Endothelial cell of umbilical vein (primary cell): ENCODE measurements around the gene LGI4. TPM values are rescaled to one million over a fixed set of nuclear protein-coding genes. Genes with fewer than 3 reads are reported as not detected.
"Not testable (repeated sequence)": the region's sequence is repeated elsewhere in the genome, so short reads cannot be mapped to it uniquely, and the experiment has no call there.

Experiments used
- BruUV-seq: library from RNA; stranded (reverse); fragments of 400-500 nt; replicated peaks from 2 replicates; lab custom pipeline; 2021; lab: Mats Ljungman, UMichigan
- CTCF ChIA-PET: fragments of 300-600, 350-600 bp; sonication (Branson Sonifier 250); formaldehyde crosslinking; loops from one replicate; lab custom pipeline; 2021; ENCODE audit warnings: antibody characterized with exemption, inconsistent platforms; lab: Charles Lee
- POLR2A ChIA-PET: fragments of 300-600, 350-600 bp; sonication (Branson Sonifier 250); formaldehyde crosslinking; loops from one replicate; lab custom pipeline; 2021; ENCODE audit warnings: antibody characterized with exemption, inconsistent platforms; lab: Charles Lee
- DNase-seq: peaks from one replicate; pipeline ENCODE4 v3.0.0-alpha.2; 2011; ENCODE audit warnings: low read depth, low spot score
- FAIRE-seq: peaks from 2 replicates; lab custom pipeline; 2011; peaks lifted over from hg19 to GRCh38; lab: Jason Lieb, UNC
- H2AFZ ChIP-seq: 2 replicates; pipeline ENCODE4 v1.6.0; 2012; ENCODE audit warnings: low read depth, low read length, control low read depth, inconsistent platforms
- H3K27ac ChIP-seq: 2 replicates; pipeline ENCODE4 v1.5.1; 2011; ENCODE audit warnings: low read depth, mild to moderate bottlenecking, control low read depth, low read length, moderate library complexity; ENCODE audit not compliant: insufficient read depth
- H3K27me3 ChIP-seq, 2 experiments: 2 replicates each; pipeline versions ENCODE4 v1.6.0 to v1.6.1; 2011; ENCODE audit warnings: low read length in 2 of 2, mixed read lengths in 1 of 2; ENCODE audit not compliant: control insufficient read depth in 2 of 2, insufficient read depth in 2 of 2
- H3K36me3 ChIP-seq, 2 experiments: 2 replicates in 1 of 2; 3 replicates in 1 of 2; pipeline ENCODE4 v1.5.1; 2011; ENCODE audit warnings: low read length in 2 of 2, mild to moderate bottlenecking in 1 of 2, moderate library complexity in 1 of 2; ENCODE audit not compliant: control insufficient read depth in 2 of 2, insufficient read depth in 2 of 2; ENCODE audit errors: extremely low read depth in 1 of 2
- H3K4me1 ChIP-seq: 3 replicates; pipeline ENCODE4 v1.5.1; 2011; ENCODE audit warnings: mild to moderate bottlenecking, low read length; ENCODE audit not compliant: control insufficient read depth, insufficient read depth; ENCODE audit errors: extremely low read depth
- H3K4me2 ChIP-seq: 2 replicates; pipeline ENCODE4 v1.6.1; 2011; ENCODE audit warnings: low read length, control low read depth, mixed read lengths; ENCODE audit not compliant: insufficient read depth
- H3K4me3 ChIP-seq, 3 experiments: fragments of 200-600 bp in 1 of 3; sonication (generic), shearing (Covaris generic) in 1 of 3; replicated peaks in 1 of 3; 2 replicates each; pipeline ENCODE4 v1.5.1; 2011 to 2016; ENCODE audit warnings: control low read depth in 3 of 3, low read length in 3 of 3, mild to moderate bottlenecking in 2 of 3, inconsistent platforms in 1 of 3, low read depth in 1 of 3, moderate library complexity in 1 of 3; ENCODE audit not compliant: insufficient read depth in 1 of 3
- H3K79me2 ChIP-seq: 2 replicates; pipeline ENCODE4 v1.6.0; 2012; ENCODE audit warnings: low read length, inconsistent platforms; ENCODE audit not compliant: control insufficient read depth, insufficient read depth
- H3K9ac ChIP-seq: replicated peaks from 2 replicates; pipeline ENCODE3; 2011; ENCODE audit warnings: low read length, control low read depth; ENCODE audit not compliant: insufficient read depth; ENCODE audit errors: extremely low read depth
- H3K9me1 ChIP-seq: replicated peaks from 3 replicates; pipeline ENCODE4 v1.6.0; 2011; ENCODE audit warnings: mild to moderate bottlenecking, low read length; ENCODE audit not compliant: control insufficient read depth, insufficient read depth; ENCODE audit errors: extremely low read depth
- H3K9me3 ChIP-seq: replicated peaks from 2 replicates; pipeline ENCODE4 v1.5.1; 2012; ENCODE audit warnings: low read length, inconsistent platforms; ENCODE audit not compliant: control insufficient read depth, insufficient read depth
- H4K20me1 ChIP-seq: replicated peaks from 2 replicates; pipeline ENCODE3; 2011; ENCODE audit warnings: mild to moderate bottlenecking, low read length; ENCODE audit not compliant: control insufficient read depth, insufficient read depth; ENCODE audit errors: extremely low read depth
- MYC ChIP-seq: IDR thresholded peaks from one replicate; pipeline ENCODE4 v1.6.1; 2011; ENCODE audit warnings: mild to moderate bottlenecking, low read depth, low read length
- POLR2A ChIP-seq: IDR thresholded peaks from 2 replicates; pipeline ENCODE4 v1.6.1; 2012; ENCODE audit warnings: low read depth, mild to moderate bottlenecking, control low read depth, low read length
- dilution Hi-C: fragments of 300-500 bp; cut with MboI; formaldehyde crosslinking; loops from one replicate; pipeline ENCODE4 v1.15.0; 2019; ENCODE audit warnings: low sequenced_read_pairs; ENCODE audit not compliant: extremely low pct_ligation_motif_present
- intact Hi-C: fragments of 100-400 bp; cut with micrococcal nuclease; formaldehyde crosslinking; loops from one replicate; pipeline ENCODE4 v1.10.0; 2022
- polyA plus RNA-seq, 4 experiments: library from polyadenylated mRNA; depleted of rRNA in 3 of 4; stranded (reverse) in 3 of 4; unstranded in 1 of 4; fragments of >200 nt; gene quantifications; 2 replicates each; pipeline versions ENCODE4 v1.2.1 to v1.2.3, GENCODE V29; 2011 to 2012; ENCODE audit warnings: missing spikeins in 1 of 4
- total RNA-seq: library from RNA; stranded (reverse); gene quantifications from 2 replicates; pipeline ENCODE4 v1.2.3, GENCODE V29; 2021
- TF ChIP-seq, protein P1 (sequence below): IDR thresholded peaks from 2 replicates; pipeline ENCODE4 v1.6.1; 2011; ENCODE audit not compliant: insufficient read depth, insufficient read length
- TF ChIP-seq, protein P2 (sequence below), 2 donors: IDR thresholded peaks; 1 replicate in 1 of 2; 2 replicates in 1 of 2; pipeline ENCODE4 v1.5.1; 2011; ENCODE audit warnings: low read length in 2 of 2, mild to moderate bottlenecking in 2 of 2, moderate library complexity in 2 of 2, control low read depth in 1 of 2, inconsistent platforms in 1 of 2, low read depth in 1 of 2; ENCODE audit not compliant: insufficient read depth in 1 of 2; ENCODE audit errors: extremely low read depth in 1 of 2

The LGI4 gene
- total and polyA plus RNA-seq, 2 donors (not counting 3 experiments of a cell fraction or from before 2014, with no cell fraction given), result not detected

DNA sequence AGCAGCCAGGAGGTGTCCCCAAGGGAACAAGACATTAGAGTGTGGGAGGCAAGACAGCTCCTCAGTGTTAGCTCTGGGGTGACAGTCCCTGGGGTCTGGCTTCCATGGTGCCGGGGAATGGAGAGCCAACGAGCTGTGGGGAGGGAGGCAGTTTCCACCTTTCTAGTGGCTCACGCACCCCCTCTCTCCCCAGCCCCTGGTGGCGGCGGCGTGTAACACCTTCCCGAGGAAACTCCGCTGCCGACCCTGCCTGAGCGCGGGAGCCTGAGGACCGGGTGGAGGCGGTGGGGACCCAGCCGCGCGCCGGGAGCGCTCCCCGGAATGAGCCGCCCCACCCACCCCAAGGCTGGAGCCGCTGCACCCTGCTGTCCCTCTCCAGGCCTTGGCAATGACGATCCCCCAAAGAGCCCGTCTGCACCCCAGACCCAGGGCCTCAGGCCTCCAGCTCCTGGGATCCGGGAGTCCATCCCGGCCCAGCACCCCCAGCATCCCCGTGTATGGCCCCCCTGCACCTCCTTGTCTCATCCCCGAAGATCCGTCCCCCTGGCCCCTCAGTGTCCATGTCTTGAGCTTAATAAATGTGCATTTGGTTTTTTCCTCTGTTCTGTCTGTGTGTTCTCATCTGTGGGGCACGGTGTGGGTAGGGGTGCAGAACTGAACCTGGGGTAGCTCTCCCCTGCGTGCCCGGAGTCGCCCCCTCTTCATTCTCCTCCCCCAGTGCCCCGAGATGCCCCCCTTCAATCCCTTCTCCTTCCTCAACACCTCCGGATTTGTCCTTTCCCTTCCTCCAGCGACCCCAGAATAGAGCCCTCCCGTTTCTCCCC is 19.1 kb upstream of the LGI4 start:
- Histone ChIP-seq H2AFZ (peak overlapping the region; percentile 58), H3K9me1 (no peaks in the 10 kb centered on the region), H3K4me1 (peaks cover 20% of the 10 kb centered on the region), H3K4me3 (peak overlapping the region; percentile 24 to 98 (median 78)), H3K79me2 (peaks cover 31% of the 10 kb centered on the region), H3K9ac (peak overlapping the region; percentile 92), H3K27me3 (no peaks in the 10 kb centered on the region), H3K4me2 (peak overlapping the region; percentile 27), H3K36me3 (peaks cover 10 to 13% of the 10 kb centered on the region in 2 experiments), H3K27ac (peak overlapping the region; percentile 95), H3K9me3 (no peaks in the 10 kb centered on the region), H4K20me1 (no peaks in the 10 kb centered on the region)
- ChIA-PET CTCF (interaction anchor here (0.6 to 4.6 kb wide), 13 partner anchors 8 to 191 kb away, joined by 3 to 73 read pairs (median 4); partner anchors contain the start of genes FXYD7 and LGI4), POLR2A (interaction anchor here (0.6 kb wide), 1 partner anchor 18 kb away, joined by 4 read pairs; no protein-coding TSS in a partner anchor)
- DNase-seq (peak; percentile 47), FAIRE-seq (peak; percentile 80)
- BruUV-seq, result no TSS peak
- intact Hi-C loops (loop anchor here (1.0 to 2.0 kb wide), 2 partner anchors 13 to 59 kb away; no protein-coding TSS in a partner anchor), dilution Hi-C loops (no loop called here)
- TF ChIP-seq, protein P1, sequence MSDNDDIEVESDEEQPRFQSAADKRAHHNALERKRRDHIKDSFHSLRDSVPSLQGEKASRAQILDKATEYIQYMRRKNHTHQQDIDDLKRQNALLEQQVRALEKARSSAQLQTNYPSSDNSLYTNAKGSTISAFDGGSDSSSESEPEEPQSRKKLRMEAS, result no peak
- TF ChIP-seq MYC, result no peak
- TF ChIP-seq, protein P2, sequence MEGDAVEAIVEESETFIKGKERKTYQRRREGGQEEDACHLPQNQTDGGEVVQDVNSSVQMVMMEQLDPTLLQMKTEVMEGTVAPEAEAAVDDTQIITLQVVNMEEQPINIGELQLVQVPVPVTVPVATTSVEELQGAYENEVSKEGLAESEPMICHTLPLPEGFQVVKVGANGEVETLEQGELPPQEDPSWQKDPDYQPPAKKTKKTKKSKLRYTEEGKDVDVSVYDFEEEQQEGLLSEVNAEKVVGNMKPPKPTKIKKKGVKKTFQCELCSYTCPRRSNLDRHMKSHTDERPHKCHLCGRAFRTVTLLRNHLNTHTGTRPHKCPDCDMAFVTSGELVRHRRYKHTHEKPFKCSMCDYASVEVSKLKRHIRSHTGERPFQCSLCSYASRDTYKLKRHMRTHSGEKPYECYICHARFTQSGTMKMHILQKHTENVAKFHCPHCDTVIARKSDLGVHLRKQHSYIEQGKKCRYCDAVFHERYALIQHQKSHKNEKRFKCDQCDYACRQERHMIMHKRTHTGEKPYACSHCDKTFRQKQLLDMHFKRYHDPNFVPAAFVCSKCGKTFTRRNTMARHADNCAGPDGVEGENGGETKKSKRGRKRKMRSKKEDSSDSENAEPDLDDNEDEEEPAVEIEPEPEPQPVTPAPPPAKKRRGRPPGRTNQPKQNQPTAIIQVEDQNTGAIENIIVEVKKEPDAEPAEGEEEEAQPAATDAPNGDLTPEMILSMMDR (IDR thresholded peaks at IDR 0.05; ENCODE audit: extremely low read depth in 1 of 2, insufficient read depth in 1 of 2, low read depth in 1 of 2, low read length in 2 of 2), result peak; percentile 55 to 86
- TF ChIP-seq POLR2A, result no peak

DNA sequence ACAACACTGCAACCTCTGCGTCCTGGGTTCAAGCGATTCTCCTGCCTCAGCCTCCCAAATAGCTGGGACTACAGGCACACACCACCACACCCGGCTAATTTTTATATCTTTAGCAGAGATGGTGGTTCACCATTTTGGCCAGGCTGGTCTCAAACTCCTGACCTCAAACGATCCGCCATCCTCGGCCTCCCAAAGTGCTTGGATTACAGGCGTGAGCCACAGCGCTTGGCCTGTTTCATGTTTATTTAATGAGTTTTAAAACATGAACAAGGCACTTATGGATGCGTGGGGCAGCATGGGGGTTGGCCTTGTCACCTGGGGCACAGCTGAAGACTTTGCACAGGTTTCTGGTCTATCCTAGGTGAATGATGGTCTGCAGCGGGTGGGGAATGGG is 18.3 kb upstream of the LGI4 start:
- FAIRE-seq, H3K9ac ChIP-seq, dilution Hi-C loops, H2AFZ ChIP-seq, H4K20me1 ChIP-seq, H3K9me3 ChIP-seq, H3K4me2 ChIP-seq, H3K4me3 ChIP-seq, H3K27ac ChIP-seq, POLR2A ChIA-PET, DNase-seq, H3K9me1 ChIP-seq, H3K27me3 ChIP-seq, BruUV-seq: not testable (repeated sequence)
- intact Hi-C loops, result loop anchor here (1.0 kb wide), 1 partner anchor 12 kb away; no protein-coding TSS in a partner anchor
- peaks cover 31% of the 10 kb centered on the region for H3K79me2 ChIP-seq
- peaks cover 8 to 11% of the 10 kb centered on the region in 2 experiments for H3K36me3 ChIP-seq
- H3K4me1 ChIP-seq, result peaks cover 20% of the 10 kb centered on the region
- CTCF ChIA-PET, result interaction anchor here (1.3 to 4.6 kb wide), 6 partner anchors 8 to 121 kb away, joined by 3 to 73 read pairs (median 5); partner anchors contain the start of genes FXYD7 and LGI4
